Mucosa of descending colon (tissue), 3 donors: Measurements from ENCODE around the gene DDX60. TPM values are rescaled to one million over a fixed set of nuclear protein-coding genes. Genes with fewer than 3 reads are reported as not detected.

Experiments used
- ATAC-seq: fragments of 200-7000 bp; cut with Tn5 transposase; one replicate; pipeline ENCODE4 v1.9.1; 2020; ENCODE audit warnings: mild to moderate bottlenecking, moderate library complexity
- DNase-seq, 3 donors: peaks; one replicate each; pipeline ENCODE4 v3.0.0-alpha.2; 2020
- H3K36me3 ChIP-seq: fragments of 200-600 bp; one replicate; pipeline ENCODE4 v1.8.0; 2021; ENCODE audit warnings: low read depth, mild to moderate bottlenecking
- H3K4me1 ChIP-seq: fragments of 200-600 bp; one replicate; pipeline ENCODE4 v1.8.0; 2021; ENCODE audit warnings: low read depth, mild to moderate bottlenecking
- H3K4me3 ChIP-seq: fragments of 200-600 bp; one replicate; pipeline ENCODE4 v1.8.0; 2021; ENCODE audit warnings: mild to moderate bottlenecking
- H3K9me3 ChIP-seq: fragments of 200-600 bp; one replicate; pipeline ENCODE4 v1.8.0; 2021; ENCODE audit warnings: mild to moderate bottlenecking
- CTCF ChIP-seq: fragments of 200-600 bp; IDR thresholded peaks from one replicate; pipeline ENCODE4 v1.8.0; 2022; ENCODE audit warnings: antibody characterized with exemption, mild to moderate bottlenecking
- intact Hi-C, 2 donors: fragments of 100-400 bp; cut with DNase I in 1 of 2; cut with micrococcal nuclease in 1 of 2; formaldehyde crosslinking; loops; one replicate each; pipeline versions ENCODE4 v1.11.0 to v1.11.1; 2022; cut with DNase I, micrococcal nuclease
- total RNA-seq, 3 donors: library from RNA; stranded (reverse); fragmentation: NEBNext Ultra II Directional in 2 of 3; extraction: Animal tissue kit (Norgen Biotek cat#: 25700) in 2 of 3; gene quantifications; one replicate each; pipeline versions ENCODE4 v1.2.1 to v1.2.4, GENCODE V29; 2021 to 2023
- donor health status: DM: no; HTN: no; CAD: no; lungs with moderate emphysema.
- donor health status: DM: no; HTN: no; CAD: no.
- donor health status: DM: no; HTN: yes; CAD: no.

Gene DDX60
- total RNA-seq, 3 donors from 2014 or later: 45.6 to 118 (median 50.4) TPM

GRCh38 chr4:168200685-168201084 lies 117.9 kb downstream of the DDX60 start:
- Histone ChIP-seq H3K4me3 (no peak overlapping the region), H3K4me1 (peaks cover 7% of the 10 kb centered on the region), H3K9me3 (peaks cover 21% of the 10 kb centered on the region), H3K36me3 (no peaks in the 10 kb centered on the region)
- peak; percentile 88 for ATAC-seq
- no peak for TF ChIP-seq CTCF
- DNase-seq: no peak
- intact Hi-C loops: no loop called here

- TF ChIP-seq CTCF: no peak
- H3K9me3 ChIP-seq: peaks cover 19% of the 10 kb centered on the region
- DNase-seq (no peak), ATAC-seq (peak; percentile 68)
- H3K4me3 ChIP-seq: no peak overlapping the region
- no peaks in the 10 kb centered on the region for H3K36me3 ChIP-seq
- peaks cover 7% of the 10 kb centered on the region for H3K4me1 ChIP-seq
- intact Hi-C loops: no loop called here
Observed at GRCh38 chr4:168199260-168199957, 119.1 kb downstream of the DDX60 start.

GRCh38 chr4:168197926-168198325 lies 120.6 kb downstream of the DDX60 start:
- intact Hi-C loops: no loop called here
- DNase-seq: no peak
- no peak overlapping the region for H3K4me3 ChIP-seq
- TF ChIP-seq CTCF: no peak
- H3K4me1 ChIP-seq: peaks cover 7% of the 10 kb centered on the region
- H3K36me3 ChIP-seq: no peaks in the 10 kb centered on the region
- peaks cover 5% of the 10 kb centered on the region for H3K9me3 ChIP-seq
- ATAC-seq: no peak

- intact Hi-C loops: no loop called here
- Histone ChIP-seq H3K36me3 (no peaks in the 10 kb centered on the region), H3K4me1 (no peaks in the 10 kb centered on the region), H3K4me3 (no peak overlapping the region), H3K9me3 (no peaks in the 10 kb centered on the region)
- DNase-seq: no peak
- no peak for ATAC-seq
- TF ChIP-seq CTCF: no peak
Observed at GRCh38 chr4:168188754-168189153, 129.8 kb downstream of the DDX60 start.

- Histone ChIP-seq H3K9me3 (no peaks in the 10 kb centered on the region), H3K4me1 (no peaks in the 10 kb centered on the region), H3K4me3 (no peak overlapping the region), H3K36me3 (no peaks in the 10 kb centered on the region)
- intact Hi-C loops: no loop called here
- DNase-seq (no peak), ATAC-seq (no peak)
- no peak for TF ChIP-seq CTCF
Observed at GRCh38 chr4:168183717-168184571, 134.6 kb downstream of the DDX60 start.
